BLaER1 treated with 17β-estradiol and CSF1 and Interleukin-3, amounts not matched to agents 10 nM and 100 nM (cell line): ENCODE data around the gene GCLM.
A peak's percentile ranks its signal among the peaks of the same experiment; 100 is the strongest.
"Not testable (repeated sequence)": the region's sequence is repeated elsewhere in the genome, so short reads cannot be mapped to it uniquely, and the experiment has no call there.

Experiments used
- H3K27ac ChIP-seq, 11 experiments: shearing (Covaris generic); formaldehyde crosslinking; 2 replicates each; pipeline ENCODE4 v1.8.1; 2022
- H3K27me3 ChIP-seq, 11 experiments: shearing (Covaris generic); formaldehyde crosslinking; 2 replicates each; pipeline ENCODE4 v1.8.1; 2022
- H3K36me3 ChIP-seq, 11 experiments: shearing (Covaris generic); formaldehyde crosslinking; 2 replicates each; pipeline ENCODE4 v1.8.1; 2022
- H3K4me1 ChIP-seq, 10 experiments: shearing (Covaris generic); formaldehyde crosslinking; 2 replicates each; pipeline ENCODE4 v1.8.1; 2022
- H3K4me2 ChIP-seq, 11 experiments: shearing (Covaris generic); formaldehyde crosslinking; 2 replicates each; pipeline ENCODE4 v1.8.1; 2022
- H3K4me3 ChIP-seq, 10 experiments: shearing (Covaris generic); formaldehyde crosslinking; 2 replicates each; pipeline ENCODE4 v1.8.1; 2022
- H3K9ac ChIP-seq, 11 experiments: shearing (Covaris generic); formaldehyde crosslinking; 2 replicates each; pipeline ENCODE4 v1.8.1; 2022
- H3K9me3 ChIP-seq, 11 experiments: shearing (Covaris generic); formaldehyde crosslinking; replicated peaks in 1 of 11; 2 replicates each; pipeline ENCODE4 v1.8.1; 2022
- H4K20me1 ChIP-seq, 11 experiments: shearing (Covaris generic); formaldehyde crosslinking; 2 replicates each; pipeline ENCODE4 v1.8.1; 2022
- Cebpa-rat ChIP-seq, 11 experiments: shearing (Covaris generic); IDR thresholded peaks; 2 replicates each; pipeline ENCODE4 v1.8.1; 2022

GCLM gene

GRCh38 chr1:93853940-93854339 lies 55.3 kb downstream of the GCLM start:
- no peaks in the 10 kb centered on the region for H4K20me1 ChIP-seq
- no peak for TF ChIP-seq Cebpa-rat (IDR thresholded peaks at IDR 0.05)
- no peak overlapping the region for H3K9ac ChIP-seq
- no peak overlapping the region for H3K4me3 ChIP-seq
- H3K9me3 ChIP-seq: peaks cover 13 to 40% (median 25%) of the 10 kb centered on the region in 11 experiments; a peak in 20 of 22 replicates
- no peak overlapping the region for H3K27ac ChIP-seq
- H3K4me2 ChIP-seq: no peak overlapping the region
- peaks cover 0 to 7% (median under 1%) of the 10 kb centered on the region in 10 experiments; a peak in 7 of 20 replicates for H3K4me1 ChIP-seq
- peaks cover 0 to 7% (median 0%) of the 10 kb centered on the region in 11 experiments; a peak in 1 of 22 replicates for H3K36me3 ChIP-seq
- no peaks in the 10 kb centered on the region for H3K27me3 ChIP-seq

GRCh38 chr1:93851878-93852277 lies 57.4 kb downstream of the GCLM start:
- no peak for TF ChIP-seq Cebpa-rat (IDR thresholded peaks at IDR 0.05)
- Histone ChIP-seq H3K9ac (no peak overlapping the region), H4K20me1 (no peaks in the 10 kb centered on the region), H3K9me3 (peaks cover 13 to 31% (median 23%) of the 10 kb centered on the region in 11 experiments; a peak in 20 of 22 replicates), H3K27me3 (no peaks in the 10 kb centered on the region), H3K4me3 (no peak overlapping the region), H3K4me1 (peaks cover 6 to 16% (median 10%) of the 10 kb centered on the region in 10 experiments; a peak in 13 of 20 replicates), H3K36me3 (peaks cover 0 to 7% (median 0%) of the 10 kb centered on the region in 11 experiments; a peak in 1 of 22 replicates), H3K27ac (no peak overlapping the region), H3K4me2 (no peak overlapping the region)

- no peak overlapping the region for H3K4me3 ChIP-seq
- H3K4me1 ChIP-seq: peaks cover 6 to 16% (median 10%) of the 10 kb centered on the region in 10 experiments; a peak in 13 of 20 replicates
- H3K27ac ChIP-seq: no peak overlapping the region
- H3K36me3 ChIP-seq: peaks cover 0 to 7% (median 0%) of the 10 kb centered on the region in 11 experiments; a peak in 1 of 22 replicates
- no peaks in the 10 kb centered on the region for H3K27me3 ChIP-seq
- no peak for TF ChIP-seq Cebpa-rat (IDR thresholded peaks at IDR 0.05)
- H4K20me1 ChIP-seq: no peaks in the 10 kb centered on the region
- H3K4me2 ChIP-seq: no peak overlapping the region
- H3K9ac ChIP-seq: no peak overlapping the region
- H3K9me3 ChIP-seq: peaks cover 12 to 26% (median 18%) of the 10 kb centered on the region in 11 experiments; a peak in 19 of 22 replicates
These were observed 57.9 kb downstream of the GCLM start for GRCh38 chr1:93851327-93851712.

- not testable (repeated sequence) for H3K27me3 ChIP-seq, H3K27ac ChIP-seq, H3K36me3 ChIP-seq, H4K20me1 ChIP-seq, H3K4me3 ChIP-seq, H3K9ac ChIP-seq
- peak overlapping the region in 5 of 11 experiments; percentile 7 to 67 (median 34); a peak in 8 of 22 replicates for H3K4me2 ChIP-seq
- peaks cover 8 to 20% (median 15%) of the 10 kb centered on the region in 11 experiments; a peak in 18 of 22 replicates for H3K9me3 ChIP-seq
- H3K4me1 ChIP-seq: peaks cover 6 to 16% (median 12%) of the 10 kb centered on the region in 10 experiments; a peak in 19 of 20 replicates
These were observed 58.4 kb downstream of the GCLM start for GRCh38 chr1:93850687-93851326.

- H3K4me3 ChIP-seq: peak overlapping the region; percentile 71 to 82 (median 76)
- H3K36me3 ChIP-seq: peaks cover 0 to 7% (median 0%) of the 10 kb centered on the region in 11 experiments; a peak in 1 of 22 replicates
- H3K27ac ChIP-seq: peak overlapping the region; percentile 88 to 99 (median 98); a peak in 21 of 22 replicates
- no peaks in the 10 kb centered on the region for H4K20me1 ChIP-seq
- peaks cover 29 to 40% (median 35%) of the 10 kb centered on the region in 10 experiments for H3K4me1 ChIP-seq
- peaks cover 0 to 12% (median 10%) of the 10 kb centered on the region in 11 experiments; a peak in 14 of 22 replicates for H3K9me3 ChIP-seq
- no peaks in the 10 kb centered on the region for H3K27me3 ChIP-seq
- peak overlapping the region; percentile 65 to 98 (median 84) for H3K4me2 ChIP-seq
- TF ChIP-seq Cebpa-rat (IDR thresholded peaks at IDR 0.05): no peak
- H3K9ac ChIP-seq: peak overlapping the region; percentile 92 to 99 (median 95)
These were observed 60.8 kb downstream of the GCLM start for GRCh38 chr1:93848350-93848883.

GRCh38 chr1:93847811-93848288 lies 61.4 kb downstream of the GCLM start:
- Histone ChIP-seq H3K9ac (peak overlapping the region; percentile 92 to 99 (median 95)), H3K27me3 (no peaks in the 10 kb centered on the region), H3K4me1 (peaks cover 34 to 45% (median 41%) of the 10 kb centered on the region in 10 experiments), H3K4me2 (peak overlapping the region; percentile 65 to 98 (median 84)), H3K9me3 (peaks cover 0 to 12% (median 10%) of the 10 kb centered on the region in 11 experiments; a peak in 14 of 22 replicates), H3K36me3 (peaks cover 0 to 7% (median 0%) of the 10 kb centered on the region in 11 experiments; a peak in 1 of 22 replicates), H4K20me1 (no peaks in the 10 kb centered on the region), H3K4me3 (peak overlapping the region; percentile 71 to 82 (median 76)), H3K27ac (peak overlapping the region; percentile 88 to 99 (median 98))
- TF ChIP-seq Cebpa-rat (IDR thresholded peaks at IDR 0.05): no peak

- H3K4me2 ChIP-seq: peak overlapping the region; percentile 82 to 98 (median 87)
- peaks cover 0 to 12% (median 10%) of the 10 kb centered on the region in 11 experiments; a peak in 14 of 22 replicates for H3K9me3 ChIP-seq
- peak overlapping the region; percentile 92 to 99 (median 95) for H3K9ac ChIP-seq
- H3K27ac ChIP-seq: peak overlapping the region; percentile 88 to 99 (median 98)
- H3K4me3 ChIP-seq: peak overlapping the region; percentile 71 to 82 (median 76)
- no peaks in the 10 kb centered on the region for H3K27me3 ChIP-seq
- peaks cover 0 to 7% (median 0%) of the 10 kb centered on the region in 11 experiments; a peak in 1 of 22 replicates for H3K36me3 ChIP-seq
- H4K20me1 ChIP-seq: no peaks in the 10 kb centered on the region
- peaks cover 41 to 52% (median 48%) of the 10 kb centered on the region in 10 experiments for H3K4me1 ChIP-seq
- peak in 3 of 11 experiments; percentile 10 to 38 (median 13); a peak in 3 of 22 replicates for TF ChIP-seq Cebpa-rat (IDR thresholded peaks at IDR 0.05)
These were observed 62.0 kb downstream of the GCLM start for GRCh38 chr1:93846992-93847810.

GRCh38 chr1:93846206-93846991 lies 62.8 kb downstream of the GCLM start:
- TF ChIP-seq Cebpa-rat (IDR thresholded peaks at IDR 0.05): no peak
- Histone ChIP-seq H4K20me1 (no peaks in the 10 kb centered on the region), H3K4me1 (peaks cover 49 to 60% (median 56%) of the 10 kb centered on the region in 10 experiments), H3K27ac (peak overlapping the region; percentile 88 to 99 (median 98)), H3K27me3 (no peaks in the 10 kb centered on the region), H3K36me3 (peaks cover 0 to 7% (median 0%) of the 10 kb centered on the region in 11 experiments; a peak in 1 of 22 replicates), H3K4me3 (peak overlapping the region; percentile 71 to 82 (median 76)), H3K9me3 (peaks cover 0 to 12% (median 10%) of the 10 kb centered on the region in 11 experiments; a peak in 14 of 22 replicates), H3K9ac (peak overlapping the region; percentile 92 to 99 (median 95)), H3K4me2 (peak overlapping the region; percentile 82 to 98 (median 87))
